ENCODE results near the gene SHISA7.

Gene SHISA7

GRCh38 chr19:55461974-55462626 is 19.0 kb upstream of the SHISA7 start:
- Histone ChIP-seq H3K27ac (ENCODE audit: low read depth, low read length) (peak overlapping the region; percentile 85), H3K4me3 (ENCODE audit: low read depth in 1 of 2, low read length in 2 of 2) (peak overlapping the region; percentile 82 to 92), H3K4me1 (ENCODE audit: control insufficient read depth in 1 of 2, insufficient read depth in 2 of 2, low read length in 2 of 2) (peaks cover 12 to 17% of the 10 kb centered on the region in 2 donors), H3K9me3 (ENCODE audit: control insufficient read depth in 1 of 2, low read length in 2 of 2) (no peaks in the 10 kb centered on the region), H3K36me3 (ENCODE audit: control insufficient read depth in 1 of 2, insufficient read depth in 2 of 2, low read length in 2 of 2) (no peaks in the 10 kb centered on the region), H3K27me3 (ENCODE audit: control insufficient read depth in 1 of 2, insufficient read depth in 2 of 2, low read length in 2 of 2) (peaks cover 0 to under 1% of the 10 kb centered on the region in 2 donors), H3K9ac (ENCODE audit: low read depth in 1 of 2, low read length in 2 of 2) (peak overlapping the region; percentile 75 to 88)

GRCh38 chr19:55461259-55461973 is 18.3 kb upstream of the SHISA7 start, which contains the start of gene ISOC2:
TSS of gene ISOC2 (minus strand) at chr19:55461642. CDS start at chr19:55456486, 5,156 bp downstream.
- Histone ChIP-seq H3K4me3 (ENCODE audit: low read depth in 1 of 2, low read length in 2 of 2) (peak within 1 kb of the TSS; percentile 84 to 92), H3K27ac (ENCODE audit: low read depth, low read length) (peak within 1 kb of the TSS; percentile 85), H3K4me1 (ENCODE audit: control insufficient read depth in 1 of 2, insufficient read depth in 2 of 2, low read length in 2 of 2) (peaks cover 12 to 17% of the 10 kb centered on the region in 2 donors), H3K9ac (ENCODE audit: low read depth in 1 of 2, low read length in 2 of 2) (peak within 1 kb of the TSS; percentile 75 to 88), H3K9me3 (ENCODE audit: control insufficient read depth in 1 of 2, low read length in 2 of 2) (no peaks in the 10 kb centered on the region), H3K27me3 (ENCODE audit: control insufficient read depth in 1 of 2, insufficient read depth in 2 of 2, low read length in 2 of 2) (no peaks in the 10 kb centered on the region), H3K36me3 (ENCODE audit: control insufficient read depth in 1 of 2, insufficient read depth in 2 of 2, low read length in 2 of 2) (peaks cover 0 to 5% of the 10 kb centered on the region in 2 donors)

GRCh38 chr19:55460670-55461258 is 17.7 kb upstream of the SHISA7 start:
- peaks cover 12 to 17% of the 10 kb centered on the region in 2 donors for H3K4me1 ChIP-seq (ENCODE audit: control insufficient read depth in 1 of 2, insufficient read depth in 2 of 2, low read length in 2 of 2)
- H3K9me3 ChIP-seq (ENCODE audit: control insufficient read depth in 1 of 2, low read length in 2 of 2), result no peaks in the 10 kb centered on the region
- peaks cover 0 to 10% of the 10 kb centered on the region in 2 donors for H3K36me3 ChIP-seq (ENCODE audit: control insufficient read depth in 1 of 2, insufficient read depth in 2 of 2, low read length in 2 of 2)
- peak overlapping the region; percentile 85 for H3K27ac ChIP-seq (ENCODE audit: low read depth, low read length)
- H3K27me3 ChIP-seq (ENCODE audit: control insufficient read depth in 1 of 2, insufficient read depth in 2 of 2, low read length in 2 of 2), result no peaks in the 10 kb centered on the region
- peak overlapping the region; percentile 84 to 92 for H3K4me3 ChIP-seq (ENCODE audit: low read depth in 1 of 2, low read length in 2 of 2)
- peak overlapping the region in 1 of 2 donors; percentile 80 for H3K9ac ChIP-seq (ENCODE audit: low read depth in 1 of 2, low read length in 2 of 2)

GRCh38 chr19:55459950-55460657 is 17.0 kb upstream of the SHISA7 start:
- Histone ChIP-seq H3K4me3 (ENCODE audit: low read depth in 1 of 2, low read length in 2 of 2) (peak overlapping the region; percentile 84 to 92), H3K9ac (ENCODE audit: low read depth in 1 of 2, low read length in 2 of 2) (peak overlapping the region in 1 of 2 donors; percentile 80), H3K36me3 (ENCODE audit: control insufficient read depth in 1 of 2, insufficient read depth in 2 of 2, low read length in 2 of 2) (peaks cover 0 to 12% of the 10 kb centered on the region in 2 donors), H3K4me1 (ENCODE audit: control insufficient read depth in 1 of 2, insufficient read depth in 2 of 2, low read length in 2 of 2) (peaks cover 12 to 17% of the 10 kb centered on the region in 2 donors), H3K9me3 (ENCODE audit: control insufficient read depth in 1 of 2, low read length in 2 of 2) (no peaks in the 10 kb centered on the region), H3K27me3 (ENCODE audit: control insufficient read depth in 1 of 2, insufficient read depth in 2 of 2, low read length in 2 of 2) (no peaks in the 10 kb centered on the region), H3K27ac (ENCODE audit: low read depth, low read length) (no peak overlapping the region)

GRCh38 chr19:55459551-55459949 is 16.4 kb upstream of the SHISA7 start:
- no peak overlapping the region for H3K9ac ChIP-seq (ENCODE audit: low read depth in 1 of 2, low read length in 2 of 2)

GRCh38 chr19:55457683-55458457 is 14.8 kb upstream of the SHISA7 start:
- H3K36me3 ChIP-seq (ENCODE audit: control insufficient read depth in 1 of 2, insufficient read depth in 2 of 2, low read length in 2 of 2), result peaks cover 0 to 18% of the 10 kb centered on the region in 2 donors
- no peaks in the 10 kb centered on the region for H3K27me3 ChIP-seq (ENCODE audit: control insufficient read depth in 1 of 2, insufficient read depth in 2 of 2, low read length in 2 of 2)
- H3K4me1 ChIP-seq (ENCODE audit: control insufficient read depth in 1 of 2, insufficient read depth in 2 of 2, low read length in 2 of 2), result peaks cover 12 to 17% of the 10 kb centered on the region in 2 donors
- H3K9me3 ChIP-seq (ENCODE audit: control insufficient read depth in 1 of 2, low read length in 2 of 2), result no peaks in the 10 kb centered on the region
- no peak overlapping the region for H3K9ac ChIP-seq (ENCODE audit: low read depth in 1 of 2, low read length in 2 of 2)
- no peak overlapping the region for H3K27ac ChIP-seq (ENCODE audit: low read depth, low read length)
- H3K4me3 ChIP-seq (ENCODE audit: low read depth in 1 of 2, low read length in 2 of 2), result no peak overlapping the region

More at GRCh38 chr19:55459551-55459949, 16.4 kb upstream of the SHISA7 start:
- Histone ChIP-seq H3K9me3 (ENCODE audit: control insufficient read depth in 1 of 2, low read length in 2 of 2) (no peaks in the 10 kb centered on the region), H3K4me3 (ENCODE audit: low read depth in 1 of 2, low read length in 2 of 2) (no peak overlapping the region), H3K27me3 (ENCODE audit: control insufficient read depth in 1 of 2, insufficient read depth in 2 of 2, low read length in 2 of 2) (no peaks in the 10 kb centered on the region), H3K27ac (ENCODE audit: low read depth, low read length) (no peak overlapping the region), H3K36me3 (ENCODE audit: control insufficient read depth in 1 of 2, insufficient read depth in 2 of 2, low read length in 2 of 2) (peaks cover 0 to 12% of the 10 kb centered on the region in 2 donors), H3K4me1 (ENCODE audit: control insufficient read depth in 1 of 2, insufficient read depth in 2 of 2, low read length in 2 of 2) (peaks cover 12 to 17% of the 10 kb centered on the region in 2 donors)

- peaks cover 10 to 14% of the 10 kb centered on the region in 2 donors for H3K4me1 ChIP-seq (ENCODE audit: control insufficient read depth in 1 of 2, insufficient read depth in 2 of 2, low read length in 2 of 2)
- H3K27me3 ChIP-seq (ENCODE audit: control insufficient read depth in 1 of 2, insufficient read depth in 2 of 2, low read length in 2 of 2), result peaks cover 4 to 10% of the 10 kb centered on the region in 2 donors
- H3K9me3 ChIP-seq (ENCODE audit: control insufficient read depth in 1 of 2, low read length in 2 of 2), result no peaks in the 10 kb centered on the region
- H3K27ac ChIP-seq (ENCODE audit: low read depth, low read length), result no peak overlapping the region
- no peak overlapping the region for H3K4me3 ChIP-seq (ENCODE audit: low read depth in 1 of 2, low read length in 2 of 2)
- H3K36me3 ChIP-seq (ENCODE audit: control insufficient read depth in 1 of 2, insufficient read depth in 2 of 2, low read length in 2 of 2), result peaks cover 0 to 18% of the 10 kb centered on the region in 2 donors
- no peak overlapping the region for H3K9ac ChIP-seq (ENCODE audit: low read depth in 1 of 2, low read length in 2 of 2)
Observed at GRCh38 chr19:55456347-55456746, 13.2 kb upstream of the SHISA7 start.

- H3K36me3 ChIP-seq (ENCODE audit: control insufficient read depth in 1 of 2, insufficient read depth in 2 of 2, low read length in 2 of 2), result peaks cover 0 to 18% of the 10 kb centered on the region in 2 donors
- H3K27ac ChIP-seq (ENCODE audit: low read depth, low read length), result no peak overlapping the region
- no peaks in the 10 kb centered on the region for H3K9me3 ChIP-seq (ENCODE audit: control insufficient read depth in 1 of 2, low read length in 2 of 2)
- H3K9ac ChIP-seq (ENCODE audit: low read depth in 1 of 2, low read length in 2 of 2), result no peak overlapping the region
- H3K4me3 ChIP-seq (ENCODE audit: low read depth in 1 of 2, low read length in 2 of 2), result no peak overlapping the region
- H3K27me3 ChIP-seq (ENCODE audit: control insufficient read depth in 1 of 2, insufficient read depth in 2 of 2, low read length in 2 of 2), result peaks cover 4 to 10% of the 10 kb centered on the region in 2 donors
- peaks cover 7 to 10% of the 10 kb centered on the region in 2 donors for H3K4me1 ChIP-seq (ENCODE audit: control insufficient read depth in 1 of 2, insufficient read depth in 2 of 2, low read length in 2 of 2)
Observed at GRCh38 chr19:55455576-55456235, 12.6 kb upstream of the SHISA7 start.

GRCh38 chr19:55454787-55455243 is 11.7 kb upstream of the SHISA7 start:
- no peaks in the 10 kb centered on the region for H3K9me3 ChIP-seq (ENCODE audit: control insufficient read depth in 1 of 2, low read length in 2 of 2)
- H3K36me3 ChIP-seq (ENCODE audit: control insufficient read depth in 1 of 2, insufficient read depth in 2 of 2, low read length in 2 of 2), result peaks cover 0 to 18% of the 10 kb centered on the region in 2 donors
- H3K27ac ChIP-seq (ENCODE audit: low read depth, low read length), result no peak overlapping the region
- H3K27me3 ChIP-seq (ENCODE audit: control insufficient read depth in 1 of 2, insufficient read depth in 2 of 2, low read length in 2 of 2), result peaks cover 4 to 10% of the 10 kb centered on the region in 2 donors
- H3K4me3 ChIP-seq (ENCODE audit: low read depth in 1 of 2, low read length in 2 of 2), result no peak overlapping the region
- H3K4me1 ChIP-seq (ENCODE audit: control insufficient read depth in 1 of 2, insufficient read depth in 2 of 2, low read length in 2 of 2), result peaks cover 2 to 5% of the 10 kb centered on the region in 2 donors
- H3K9ac ChIP-seq (ENCODE audit: low read depth in 1 of 2, low read length in 2 of 2), result no peak overlapping the region
